HEK293 (cell line): ENCODE measurements around the gene OBSL1.

Source experiments
- CTCF ChIA-PET: fragments of 350-600 bp; formaldehyde crosslinking; extraction: SDS; loops from one replicate; lab custom pipeline; 2021; ENCODE audit warnings: antibody characterized with exemption; lab: Yijun Ruan, JAX
- POLR2A ChIA-PET: fragments of 300-600 bp; formaldehyde crosslinking; extraction: SDS; loops from one replicate; lab custom pipeline; 2020; ENCODE audit warnings: antibody characterized with exemption, inconsistent platforms; lab: Yijun Ruan, JAX
- H3K27ac ChIP-seq: fragments of 200-500 bp; sonication (Bioruptor generic); 2 replicates; pipeline ENCODE4 v1.5.1; 2014; ENCODE audit warnings: low read depth, low read length, control low read depth, inconsistent platforms; ENCODE audit errors: extremely low read depth
- H3K36me3 ChIP-seq, 2 experiments: fragments of 200-500 bp in 1 of 2; sonication (Bioruptor generic) in 1 of 2; 1 replicate in 1 of 2; 2 replicates in 1 of 2; pipeline ENCODE4 v1.5.1; 2014 to 2017; ENCODE audit warnings: inconsistent platforms in 2 of 2, low read length in 2 of 2; ENCODE audit not compliant: control insufficient read depth in 2 of 2, insufficient read depth in 1 of 2
- H3K4me1 ChIP-seq: fragments of 200-500 bp; sonication (Bioruptor generic); 2 replicates; pipeline ENCODE4 v1.5.1; 2014; ENCODE audit warnings: mild to moderate bottlenecking, low read length, inconsistent platforms; ENCODE audit not compliant: control insufficient read depth, insufficient read depth
- H3K4me3 ChIP-seq: 2 replicates; pipeline ENCODE4 v1.5.1; 2011; ENCODE audit warnings: low read depth, mild to moderate bottlenecking, control low read depth, low read length, moderate library complexity
- H3K9me3 ChIP-seq: fragments of 200-500 bp; sonication (Bioruptor generic); 2 replicates; pipeline ENCODE4 v1.5.1; 2014; ENCODE audit warnings: low read depth, low read length, inconsistent platforms; ENCODE audit not compliant: control insufficient read depth, insufficient read depth
- KLF1 ChIP-seq: fragments of 450-650 bp; formaldehyde crosslinking; IDR thresholded peaks from 2 replicates; pipeline ENCODE4 v1.5.1; 2016; ENCODE audit warnings: missing biosample characterization, missing genetic modification characterization
- ZBTB20 ChIP-seq: fragments of 450-650 bp; formaldehyde crosslinking; IDR thresholded peaks from 2 replicates; pipeline ENCODE4 v1.5.1; 2016; ENCODE audit warnings: missing biosample characterization, missing genetic modification characterization
- ZBTB21 ChIP-seq: fragments of 450-650 bp; formaldehyde crosslinking; IDR thresholded peaks from 2 replicates; pipeline ENCODE4 v1.5.1; 2017; ENCODE audit warnings: missing biosample characterization, missing genetic modification characterization
- ZBTB7A ChIP-seq: fragments of 450-650 bp; formaldehyde crosslinking; IDR thresholded peaks from 2 replicates; pipeline ENCODE4 v1.5.1; 2016; ENCODE audit warnings: low read depth, missing biosample characterization, missing genetic modification characterization
- ZFHX2 ChIP-seq: fragments of 450-650 bp; formaldehyde crosslinking; conservative IDR thresholded peaks from 2 replicates; pipeline ENCODE4 v1.5.1; 2016; ENCODE audit warnings: missing biosample characterization, missing genetic modification characterization
- ZNF341 ChIP-seq: fragments of 450-650 bp; formaldehyde crosslinking; IDR thresholded peaks from 2 replicates; pipeline ENCODE4; 2016; ENCODE audit warnings: low read depth, missing biosample characterization, missing genetic modification characterization
- ZNF600 ChIP-seq: fragments of 450-650 bp; formaldehyde crosslinking; IDR thresholded peaks from 2 replicates; pipeline ENCODE4 v1.5.1; 2016; ENCODE audit warnings: missing biosample characterization, missing genetic modification characterization
- ZNF776 ChIP-seq: fragments of 450-650 bp; formaldehyde crosslinking; IDR thresholded peaks from 2 replicates; pipeline ENCODE4 v1.5.0; 2017; ENCODE audit warnings: missing biosample characterization, missing genetic modification characterization, borderline replicate concordance
- ZNF843 ChIP-seq: fragments of 450-650 bp; formaldehyde crosslinking; IDR thresholded peaks from 2 replicates; pipeline ENCODE4 v1.5.1; 2016; ENCODE audit warnings: missing biosample characterization, missing genetic modification characterization
- TF ChIP-seq, protein P1 (sequence below): fragments of 450-650 bp; formaldehyde crosslinking; IDR thresholded peaks from 2 replicates; pipeline ENCODE4 v1.5.1; 2017; ENCODE audit warnings: missing biosample characterization, missing genetic modification characterization
- TF ChIP-seq, protein P2 (sequence below): fragments of 450-650 bp; formaldehyde crosslinking; IDR thresholded peaks from 2 replicates; pipeline ENCODE4 v1.5.1; 2016; ENCODE audit warnings: missing biosample characterization, missing genetic modification characterization
- TF ChIP-seq, protein P3 (sequence below): fragments of 450-650 bp; formaldehyde crosslinking; IDR thresholded peaks from 2 replicates; pipeline ENCODE4 v1.5.1; 2016; ENCODE audit warnings: missing biosample characterization, missing genetic modification characterization
- TF ChIP-seq, protein P4 (sequence below): fragments of 450-650 bp; formaldehyde crosslinking; IDR thresholded peaks from 2 replicates; pipeline ENCODE4 v1.5.1; 2017; ENCODE audit warnings: missing biosample characterization, missing genetic modification characterization
- TF ChIP-seq, protein P5 (sequence below): fragments of 450-650 bp; formaldehyde crosslinking; IDR thresholded peaks from 2 replicates; pipeline ENCODE4 v1.5.1; 2016; ENCODE audit warnings: missing biosample characterization, missing genetic modification characterization
- TF ChIP-seq, protein P6 (sequence below): fragments of 450-650 bp; formaldehyde crosslinking; IDR thresholded peaks from 2 replicates; pipeline ENCODE4 v1.5.1; 2016; ENCODE audit warnings: missing biosample characterization, missing genetic modification characterization
- TF ChIP-seq, protein P7 (sequence below): fragments of 450-650 bp; formaldehyde crosslinking; conservative IDR thresholded peaks from 2 replicates; pipeline ENCODE4 v1.5.1; 2016; ENCODE audit warnings: low read depth, missing biosample characterization, missing genetic modification characterization

OBSL1 gene

DNA sequence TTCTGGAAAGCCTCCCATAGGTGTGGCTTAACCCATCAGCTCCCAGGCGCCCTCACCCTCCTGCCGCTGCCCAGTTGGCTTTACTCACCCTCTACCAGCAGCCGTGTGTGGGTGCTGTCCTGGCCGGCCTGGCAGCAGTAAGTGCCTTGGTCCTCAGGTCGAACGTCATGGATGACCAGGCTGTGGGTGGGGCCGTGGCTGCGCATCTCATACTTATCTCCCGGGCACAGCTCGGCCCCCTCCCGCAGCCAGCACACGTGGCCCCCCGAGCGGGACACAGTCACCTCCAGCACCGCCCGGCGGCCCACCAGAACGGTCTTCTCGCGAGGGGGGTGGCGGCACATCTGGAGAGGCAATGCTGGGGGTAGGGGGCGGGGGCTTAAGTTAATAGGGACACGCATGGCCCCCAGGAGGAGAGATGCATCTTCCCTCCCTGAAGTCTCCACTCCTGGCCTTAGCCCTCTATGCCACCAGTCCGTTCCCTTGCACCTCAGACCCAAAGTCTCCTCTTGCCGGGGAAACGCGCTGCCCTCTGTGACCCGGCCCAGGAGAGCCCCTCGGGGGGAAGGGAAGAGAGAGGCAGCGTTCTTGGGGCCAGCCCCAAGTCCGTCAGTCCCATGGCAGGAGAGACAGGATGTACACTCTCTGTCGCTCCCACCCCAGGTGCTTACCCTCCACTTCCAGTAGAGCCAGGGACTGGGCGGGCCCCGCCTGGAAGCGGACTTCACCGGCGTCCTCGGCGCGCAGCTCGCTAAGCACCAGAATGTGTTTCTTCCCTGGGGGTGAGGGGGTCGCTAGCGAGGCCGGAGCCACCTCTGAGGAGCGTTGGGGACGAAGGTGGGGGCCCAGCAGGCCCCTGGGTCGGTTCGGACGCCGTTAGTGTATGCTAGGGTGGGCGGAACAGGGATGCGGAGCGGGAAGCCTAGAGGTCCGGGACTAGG lies 19.6 kb downstream of the OBSL1 start:
- no peaks in the 10 kb centered on the region for H3K9me3 ChIP-seq
- H3K4me3 ChIP-seq, result peak overlapping the region; percentile 61
- H3K4me1 ChIP-seq, result peaks cover 3% of the 10 kb centered on the region; the same call in 1 of the 2 replicates
- peak overlapping the region; percentile 29; the same call in 1 of the 2 replicates for H3K27ac ChIP-seq
- TF ChIP-seq ZNF843 (tag by site-specific recombination) (no peak; the same call in 1 of the 2 replicates), ZBTB20 (tag by site-specific recombination) (peak; percentile 54; the same call in 1 of the 2 replicates), ZBTB21 (tag by site-specific recombination) (no peak), ZBTB7A (tag by site-specific recombination) (no peak), ZNF341 (tag by site-specific recombination) (no peak), KLF1 (tag by site-specific recombination) (no peak), ZFHX2 (0 out of 2 replicates have a peak, but pooled peaks have one; percentile 5), ZNF776 (tag by site-specific recombination) (no peak), ZNF600 (tag by site-specific recombination) (peak; percentile 76)
- TF ChIP-seq, protein P1, sequence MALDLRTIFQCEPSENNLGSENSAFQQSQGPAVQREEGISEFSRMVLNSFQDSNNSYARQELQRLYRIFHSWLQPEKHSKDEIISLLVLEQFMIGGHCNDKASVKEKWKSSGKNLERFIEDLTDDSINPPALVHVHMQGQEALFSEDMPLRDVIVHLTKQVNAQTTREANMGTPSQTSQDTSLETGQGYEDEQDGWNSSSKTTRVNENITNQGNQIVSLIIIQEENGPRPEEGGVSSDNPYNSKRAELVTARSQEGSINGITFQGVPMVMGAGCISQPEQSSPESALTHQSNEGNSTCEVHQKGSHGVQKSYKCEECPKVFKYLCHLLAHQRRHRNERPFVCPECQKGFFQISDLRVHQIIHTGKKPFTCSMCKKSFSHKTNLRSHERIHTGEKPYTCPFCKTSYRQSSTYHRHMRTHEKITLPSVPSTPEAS (tag by site-specific recombination), result no peak
- TF ChIP-seq, protein P2, sequence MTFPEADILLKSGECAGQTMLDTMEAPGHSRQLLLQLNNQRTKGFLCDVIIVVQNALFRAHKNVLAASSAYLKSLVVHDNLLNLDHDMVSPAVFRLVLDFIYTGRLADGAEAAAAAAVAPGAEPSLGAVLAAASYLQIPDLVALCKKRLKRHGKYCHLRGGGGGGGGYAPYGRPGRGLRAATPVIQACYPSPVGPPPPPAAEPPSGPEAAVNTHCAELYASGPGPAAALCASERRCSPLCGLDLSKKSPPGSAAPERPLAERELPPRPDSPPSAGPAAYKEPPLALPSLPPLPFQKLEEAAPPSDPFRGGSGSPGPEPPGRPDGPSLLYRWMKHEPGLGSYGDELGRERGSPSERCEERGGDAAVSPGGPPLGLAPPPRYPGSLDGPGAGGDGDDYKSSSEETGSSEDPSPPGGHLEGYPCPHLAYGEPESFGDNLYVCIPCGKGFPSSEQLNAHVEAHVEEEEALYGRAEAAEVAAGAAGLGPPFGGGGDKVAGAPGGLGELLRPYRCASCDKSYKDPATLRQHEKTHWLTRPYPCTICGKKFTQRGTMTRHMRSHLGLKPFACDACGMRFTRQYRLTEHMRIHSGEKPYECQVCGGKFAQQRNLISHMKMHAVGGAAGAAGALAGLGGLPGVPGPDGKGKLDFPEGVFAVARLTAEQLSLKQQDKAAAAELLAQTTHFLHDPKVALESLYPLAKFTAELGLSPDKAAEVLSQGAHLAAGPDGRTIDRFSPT (tag by site-specific recombination), result no peak
- TF ChIP-seq, protein P3, sequence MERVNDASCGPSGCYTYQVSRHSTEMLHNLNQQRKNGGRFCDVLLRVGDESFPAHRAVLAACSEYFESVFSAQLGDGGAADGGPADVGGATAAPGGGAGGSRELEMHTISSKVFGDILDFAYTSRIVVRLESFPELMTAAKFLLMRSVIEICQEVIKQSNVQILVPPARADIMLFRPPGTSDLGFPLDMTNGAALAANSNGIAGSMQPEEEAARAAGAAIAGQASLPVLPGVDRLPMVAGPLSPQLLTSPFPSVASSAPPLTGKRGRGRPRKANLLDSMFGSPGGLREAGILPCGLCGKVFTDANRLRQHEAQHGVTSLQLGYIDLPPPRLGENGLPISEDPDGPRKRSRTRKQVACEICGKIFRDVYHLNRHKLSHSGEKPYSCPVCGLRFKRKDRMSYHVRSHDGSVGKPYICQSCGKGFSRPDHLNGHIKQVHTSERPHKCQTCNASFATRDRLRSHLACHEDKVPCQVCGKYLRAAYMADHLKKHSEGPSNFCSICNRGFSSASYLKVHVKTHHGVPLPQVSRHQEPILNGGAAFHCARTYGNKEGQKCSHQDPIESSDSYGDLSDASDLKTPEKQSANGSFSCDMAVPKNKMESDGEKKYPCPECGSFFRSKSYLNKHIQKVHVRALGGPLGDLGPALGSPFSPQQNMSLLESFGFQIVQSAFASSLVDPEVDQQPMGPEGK (tag by site-specific recombination), result peak; percentile 58; the same call in 1 of the 2 replicates
- TF ChIP-seq, protein P4, sequence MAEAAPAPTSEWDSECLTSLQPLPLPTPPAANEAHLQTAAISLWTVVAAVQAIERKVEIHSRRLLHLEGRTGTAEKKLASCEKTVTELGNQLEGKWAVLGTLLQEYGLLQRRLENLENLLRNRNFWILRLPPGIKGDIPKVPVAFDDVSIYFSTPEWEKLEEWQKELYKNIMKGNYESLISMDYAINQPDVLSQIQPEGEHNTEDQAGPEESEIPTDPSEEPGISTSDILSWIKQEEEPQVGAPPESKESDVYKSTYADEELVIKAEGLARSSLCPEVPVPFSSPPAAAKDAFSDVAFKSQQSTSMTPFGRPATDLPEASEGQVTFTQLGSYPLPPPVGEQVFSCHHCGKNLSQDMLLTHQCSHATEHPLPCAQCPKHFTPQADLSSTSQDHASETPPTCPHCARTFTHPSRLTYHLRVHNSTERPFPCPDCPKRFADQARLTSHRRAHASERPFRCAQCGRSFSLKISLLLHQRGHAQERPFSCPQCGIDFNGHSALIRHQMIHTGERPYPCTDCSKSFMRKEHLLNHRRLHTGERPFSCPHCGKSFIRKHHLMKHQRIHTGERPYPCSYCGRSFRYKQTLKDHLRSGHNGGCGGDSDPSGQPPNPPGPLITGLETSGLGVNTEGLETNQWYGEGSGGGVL (tag by site-specific recombination), result peak; percentile 84
- TF ChIP-seq, protein P5, sequence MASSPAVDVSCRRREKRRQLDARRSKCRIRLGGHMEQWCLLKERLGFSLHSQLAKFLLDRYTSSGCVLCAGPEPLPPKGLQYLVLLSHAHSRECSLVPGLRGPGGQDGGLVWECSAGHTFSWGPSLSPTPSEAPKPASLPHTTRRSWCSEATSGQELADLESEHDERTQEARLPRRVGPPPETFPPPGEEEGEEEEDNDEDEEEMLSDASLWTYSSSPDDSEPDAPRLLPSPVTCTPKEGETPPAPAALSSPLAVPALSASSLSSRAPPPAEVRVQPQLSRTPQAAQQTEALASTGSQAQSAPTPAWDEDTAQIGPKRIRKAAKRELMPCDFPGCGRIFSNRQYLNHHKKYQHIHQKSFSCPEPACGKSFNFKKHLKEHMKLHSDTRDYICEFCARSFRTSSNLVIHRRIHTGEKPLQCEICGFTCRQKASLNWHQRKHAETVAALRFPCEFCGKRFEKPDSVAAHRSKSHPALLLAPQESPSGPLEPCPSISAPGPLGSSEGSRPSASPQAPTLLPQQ (tag by site-specific recombination), result 0 out of 2 replicates have a peak, but pooled peaks have one; percentile 12
- TF ChIP-seq, protein P6, sequence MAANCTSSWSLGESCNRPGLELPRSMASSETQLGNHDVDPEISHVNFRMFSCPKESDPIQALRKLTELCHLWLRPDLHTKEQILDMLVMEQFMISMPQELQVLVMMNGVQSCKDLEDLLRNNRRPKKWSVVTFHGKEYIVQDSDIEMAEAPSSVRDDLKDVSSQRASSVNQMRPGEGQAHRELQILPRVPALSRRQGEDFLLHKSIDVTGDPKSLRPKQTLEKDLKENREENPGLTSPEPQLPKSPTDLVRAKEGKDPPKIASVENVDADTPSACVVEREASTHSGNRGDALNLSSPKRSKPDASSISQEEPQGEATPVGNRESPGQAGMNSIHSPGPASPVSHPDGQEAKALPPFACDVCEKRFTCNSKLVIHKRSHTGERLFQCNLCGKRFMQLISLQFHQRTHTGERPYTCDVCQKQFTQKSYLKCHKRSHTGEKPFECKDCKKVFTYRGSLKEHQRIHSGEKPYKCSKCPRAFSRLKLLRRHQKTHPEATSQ (tag by site-specific recombination), result no peak
- TF ChIP-seq, protein P7, sequence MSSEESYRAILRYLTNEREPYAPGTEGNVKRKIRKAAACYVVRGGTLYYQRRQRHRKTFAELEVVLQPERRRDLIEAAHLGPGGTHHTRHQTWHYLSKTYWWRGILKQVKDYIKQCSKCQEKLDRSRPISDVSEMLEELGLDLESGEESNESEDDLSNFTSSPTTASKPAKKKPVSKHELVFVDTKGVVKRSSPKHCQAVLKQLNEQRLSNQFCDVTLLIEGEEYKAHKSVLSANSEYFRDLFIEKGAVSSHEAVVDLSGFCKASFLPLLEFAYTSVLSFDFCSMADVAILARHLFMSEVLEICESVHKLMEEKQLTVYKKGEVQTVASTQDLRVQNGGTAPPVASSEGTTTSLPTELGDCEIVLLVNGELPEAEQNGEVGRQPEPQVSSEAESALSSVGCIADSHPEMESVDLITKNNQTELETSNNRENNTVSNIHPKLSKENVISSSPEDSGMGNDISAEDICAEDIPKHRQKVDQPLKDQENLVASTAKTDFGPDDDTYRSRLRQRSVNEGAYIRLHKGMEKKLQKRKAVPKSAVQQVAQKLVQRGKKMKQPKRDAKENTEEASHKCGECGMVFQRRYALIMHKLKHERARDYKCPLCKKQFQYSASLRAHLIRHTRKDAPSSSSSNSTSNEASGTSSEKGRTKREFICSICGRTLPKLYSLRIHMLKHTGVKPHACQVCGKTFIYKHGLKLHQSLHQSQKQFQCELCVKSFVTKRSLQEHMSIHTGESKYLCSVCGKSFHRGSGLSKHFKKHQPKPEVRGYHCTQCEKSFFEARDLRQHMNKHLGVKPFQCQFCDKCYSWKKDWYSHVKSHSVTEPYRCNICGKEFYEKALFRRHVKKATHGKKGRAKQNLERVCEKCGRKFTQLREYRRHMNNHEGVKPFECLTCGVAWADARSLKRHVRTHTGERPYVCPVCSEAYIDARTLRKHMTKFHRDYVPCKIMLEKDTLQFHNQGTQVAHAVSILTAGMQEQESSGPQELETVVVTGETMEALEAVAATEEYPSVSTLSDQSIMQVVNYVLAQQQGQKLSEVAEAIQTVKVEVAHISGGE (tag by site-specific recombination), result 0 out of 2 replicates have a peak, but pooled peaks have one; percentile 33
- CTCF ChIA-PET, result interaction anchor here (0.6 to 2.8 kb wide), 7 partner anchors 9 to 163 kb away, joined by 3 to 20 read pairs (median 5); partner anchors contain the start of genes INHA and OBSL1
- peaks cover 0 to 13% of the 10 kb centered on the region in 2 experiments; a peak in 1 of 3 replicates for H3K36me3 ChIP-seq
- POLR2A ChIA-PET, result interaction anchor here (0.6 to 3.4 kb wide), 7 partner anchors 8 to 152 kb away, joined by 4 to 25 read pairs (median 6); partner anchors contain the start of genes CHPF, OBSL1, STK11IP and TMEM198
